ENCODE data around the gene PTGFR. TPM values are rescaled to one million over a fixed set of nuclear protein-coding genes. Genes with fewer than 3 reads are reported as not detected.

PTGFR gene, protein sequence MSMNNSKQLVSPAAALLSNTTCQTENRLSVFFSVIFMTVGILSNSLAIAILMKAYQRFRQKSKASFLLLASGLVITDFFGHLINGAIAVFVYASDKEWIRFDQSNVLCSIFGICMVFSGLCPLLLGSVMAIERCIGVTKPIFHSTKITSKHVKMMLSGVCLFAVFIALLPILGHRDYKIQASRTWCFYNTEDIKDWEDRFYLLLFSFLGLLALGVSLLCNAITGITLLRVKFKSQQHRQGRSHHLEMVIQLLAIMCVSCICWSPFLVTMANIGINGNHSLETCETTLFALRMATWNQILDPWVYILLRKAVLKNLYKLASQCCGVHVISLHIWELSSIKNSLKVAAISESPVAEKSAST
- 4.6 and 9.3 TPM in 2 replicates for total RNA-seq

DNA sequence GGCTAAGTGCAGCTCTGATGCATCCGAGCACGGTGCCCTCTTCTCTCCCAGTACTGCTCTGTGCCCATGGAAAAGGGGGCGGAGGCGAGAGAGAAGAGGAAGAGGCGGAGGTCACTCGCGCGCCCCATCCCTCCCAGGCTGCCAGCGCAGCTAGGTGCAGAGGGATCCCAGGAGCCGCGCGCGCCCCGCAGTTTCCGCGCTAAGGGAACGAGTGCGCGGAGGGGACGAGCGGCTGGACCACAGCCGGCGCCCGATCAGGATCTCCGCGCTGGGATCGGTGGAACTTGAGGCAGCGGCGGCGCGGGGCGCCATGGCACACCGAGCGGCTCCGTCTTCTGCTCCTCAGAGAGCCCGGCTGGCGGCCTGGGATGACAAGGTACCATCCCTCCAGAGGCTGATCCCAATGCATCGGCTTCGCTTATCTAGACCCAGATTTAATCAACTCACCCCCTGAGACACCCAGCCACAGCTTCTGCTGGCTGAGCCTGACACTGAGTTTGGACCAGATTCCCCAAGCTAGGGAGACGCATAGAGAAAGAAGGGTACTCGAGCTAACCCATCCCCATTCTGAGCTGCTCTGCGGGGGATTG, at the start of gene PTGFR:
Gene PTGFR, plus strand, starts transcription at position 114 of the 590 bp plus-strand sequence. CDS start 1,770 bp downstream, outside the sequence.

Other genes starting within 250 kb of the PTGFR start
- 1.3 and 3.0 TPM in 2 replicates for gene IFI44L, start 129.5 kb downstream of the PTGFR start, total RNA-seq
- 3.3 and 17.2 TPM in 2 replicates for gene IFI44, start 158.9 kb downstream of the PTGFR start, total RNA-seq